Measurements from ENCODE around the gene BAZ1B.
"Not testable (repeated sequence)": the region's sequence is repeated elsewhere in the genome, so short reads cannot be mapped to it uniquely, and the experiment has no call there.

Gene BAZ1B

DNA sequence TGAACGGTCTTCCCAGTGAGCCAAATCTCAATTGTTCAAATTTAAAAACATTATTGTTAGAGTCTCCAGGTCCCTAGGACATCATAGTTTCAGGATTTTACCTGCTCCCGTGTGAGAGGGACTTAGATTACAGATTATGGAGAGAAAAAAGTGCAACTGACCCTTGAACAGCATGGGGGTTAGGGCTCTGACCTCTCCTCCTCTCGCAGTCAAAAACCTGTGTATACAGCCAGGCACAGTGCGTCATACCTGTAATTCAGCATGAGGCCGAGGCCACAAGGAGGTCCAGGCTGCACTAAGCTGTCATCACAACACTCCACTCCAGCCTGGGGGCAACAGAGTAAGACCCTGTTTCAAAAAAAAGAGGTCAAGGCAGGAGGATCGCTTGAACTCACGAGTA is 25.5 kb downstream of the BAZ1B start:
- Histone ChIP-seq H3K4me3 (ENCODE audit: low read depth, low read length) (no peak overlapping the region), H3K4me1 (ENCODE audit: control insufficient read depth, insufficient read depth, low read length) (no peaks in the 10 kb centered on the region), H3K27ac (ENCODE audit: low read depth, low read length) (no peak overlapping the region), H3K36me3 (ENCODE audit: control insufficient read depth, insufficient read depth, low read length) (peaks cover 95% of the 10 kb centered on the region), H3K9me3 (ENCODE audit: control insufficient read depth, insufficient read depth, low read depth, low read length) (no peaks in the 10 kb centered on the region), H3K9ac (ENCODE audit: low read length) (no peak overlapping the region), H3K27me3 (ENCODE audit: control insufficient read depth, insufficient read depth, low read length) (no peaks in the 10 kb centered on the region)

DNA sequence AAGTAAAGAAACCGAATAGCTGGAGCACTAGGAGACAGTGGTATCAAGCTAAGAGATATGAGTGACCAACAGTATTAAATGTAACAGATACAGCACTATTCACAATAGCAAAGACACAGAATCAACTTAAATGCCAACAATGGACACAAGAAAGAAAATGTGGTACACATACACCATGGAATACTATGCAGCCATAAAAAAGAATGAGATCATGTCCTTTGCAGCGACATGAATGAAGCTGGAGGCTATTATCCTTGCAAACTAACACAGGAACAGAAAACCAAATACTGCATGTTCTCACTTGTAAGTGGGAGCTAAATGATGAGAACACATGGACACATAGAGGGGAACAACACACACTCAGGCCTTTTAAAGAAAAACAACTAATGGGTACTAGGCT is 26.6 kb downstream of the BAZ1B start:
- not testable (repeated sequence) for H3K4me3 ChIP-seq (ENCODE audit: low read depth, low read length); H3K27ac ChIP-seq (ENCODE audit: low read depth, low read length); H3K9me3 ChIP-seq (ENCODE audit: control insufficient read depth, insufficient read depth, low read depth, low read length); H3K4me1 ChIP-seq (ENCODE audit: control insufficient read depth, insufficient read depth, low read length); H3K9ac ChIP-seq (ENCODE audit: low read length); H3K27me3 ChIP-seq (ENCODE audit: control insufficient read depth, insufficient read depth, low read length)
- peaks cover 96% of the 10 kb centered on the region for H3K36me3 ChIP-seq (ENCODE audit: control insufficient read depth, insufficient read depth, low read length)

DNA sequence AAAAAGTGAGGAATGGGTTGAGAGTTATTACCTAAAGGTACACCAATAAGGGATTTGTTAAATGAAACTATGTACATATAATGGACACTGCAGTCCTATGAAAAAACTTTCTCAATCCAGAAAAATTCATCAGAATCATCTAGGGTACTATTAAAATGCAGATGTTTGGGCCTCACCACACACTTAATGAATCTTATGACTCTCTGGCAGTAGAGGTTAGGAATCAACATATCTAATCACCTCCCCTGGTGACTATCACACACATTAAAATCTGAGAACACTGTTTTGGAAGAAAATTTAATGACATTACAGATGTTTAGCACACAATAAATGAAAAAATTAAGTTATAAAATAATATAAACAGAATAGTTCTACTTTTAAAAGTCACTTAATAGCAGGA is 32.1 kb downstream of the BAZ1B start:
- Histone ChIP-seq H3K9me3 (ENCODE audit: control insufficient read depth, insufficient read depth, low read depth, low read length) (no peaks in the 10 kb centered on the region), H3K27me3 (ENCODE audit: control insufficient read depth, insufficient read depth, low read length) (no peaks in the 10 kb centered on the region), H3K27ac (ENCODE audit: low read depth, low read length) (no peak overlapping the region), H3K4me3 (ENCODE audit: low read depth, low read length) (no peak overlapping the region), H3K4me1 (ENCODE audit: control insufficient read depth, insufficient read depth, low read length) (no peaks in the 10 kb centered on the region), H3K36me3 (ENCODE audit: control insufficient read depth, insufficient read depth, low read length) (peaks cover 91% of the 10 kb centered on the region), H3K9ac (ENCODE audit: low read length) (no peak overlapping the region)

DNA sequence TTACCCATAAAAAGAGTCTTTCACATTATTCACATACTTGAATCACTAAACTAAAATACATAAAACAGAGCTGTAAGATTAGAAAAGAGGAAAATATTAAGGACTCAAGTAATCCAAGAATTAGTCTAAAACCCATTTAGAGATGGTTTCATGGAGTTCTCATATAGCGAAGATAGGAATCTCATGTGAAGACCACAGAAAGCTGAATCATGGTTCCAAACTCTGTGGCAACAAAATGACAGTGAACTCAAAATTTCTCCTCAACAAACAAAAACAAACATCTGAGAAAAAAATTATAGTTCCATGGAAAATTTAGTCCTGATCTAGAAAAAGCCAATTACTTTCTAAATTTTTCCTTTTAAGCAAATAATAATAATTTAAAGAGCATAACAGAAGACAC is 34.6 kb downstream of the BAZ1B start:
- H3K36me3 ChIP-seq (ENCODE audit: control insufficient read depth, insufficient read depth, low read length), result peaks cover 90% of the 10 kb centered on the region
- H3K27ac ChIP-seq (ENCODE audit: low read depth, low read length), result no peak overlapping the region
- H3K4me3 ChIP-seq (ENCODE audit: low read depth, low read length), result no peak overlapping the region
- H3K9me3 ChIP-seq (ENCODE audit: control insufficient read depth, insufficient read depth, low read depth, low read length), result no peaks in the 10 kb centered on the region
- no peaks in the 10 kb centered on the region for H3K27me3 ChIP-seq (ENCODE audit: control insufficient read depth, insufficient read depth, low read length)
- H3K4me1 ChIP-seq (ENCODE audit: control insufficient read depth, insufficient read depth, low read length), result 0 out of 2 replicates have a peak, but pooled peaks cover 4% of the 10 kb centered on the region
- H3K9ac ChIP-seq (ENCODE audit: low read length), result no peak overlapping the region

DNA sequence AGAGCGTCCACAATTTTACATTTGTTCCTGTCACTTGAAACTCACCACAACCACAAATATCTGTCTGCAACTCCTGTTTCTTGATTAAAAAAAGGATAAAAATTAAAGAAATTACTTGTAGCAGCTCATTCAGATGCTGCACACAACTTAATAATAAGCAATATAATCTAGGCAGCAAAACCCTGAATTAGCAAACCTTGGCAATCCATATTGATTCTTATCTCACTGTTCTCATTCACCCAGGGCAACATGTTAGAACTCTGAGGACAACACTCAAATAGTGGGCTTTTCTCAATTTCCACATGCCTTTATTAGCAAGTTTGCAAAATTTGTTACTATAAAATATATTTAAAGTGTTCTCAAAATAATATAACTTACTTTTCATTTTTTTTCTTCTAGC is 38.9 kb downstream of the BAZ1B start:
- Histone ChIP-seq H3K36me3 (ENCODE audit: control insufficient read depth, insufficient read depth, low read length) (peaks cover 89% of the 10 kb centered on the region), H3K4me3 (ENCODE audit: low read depth, low read length) (no peak overlapping the region), H3K4me1 (ENCODE audit: control insufficient read depth, insufficient read depth, low read length) (0 out of 2 replicates have a peak, but pooled peaks cover 4% of the 10 kb centered on the region), H3K9me3 (ENCODE audit: control insufficient read depth, insufficient read depth, low read depth, low read length) (no peaks in the 10 kb centered on the region), H3K27me3 (ENCODE audit: control insufficient read depth, insufficient read depth, low read length) (no peaks in the 10 kb centered on the region), H3K27ac (ENCODE audit: low read depth, low read length) (no peak overlapping the region), H3K9ac (ENCODE audit: low read length) (no peak overlapping the region)

DNA sequence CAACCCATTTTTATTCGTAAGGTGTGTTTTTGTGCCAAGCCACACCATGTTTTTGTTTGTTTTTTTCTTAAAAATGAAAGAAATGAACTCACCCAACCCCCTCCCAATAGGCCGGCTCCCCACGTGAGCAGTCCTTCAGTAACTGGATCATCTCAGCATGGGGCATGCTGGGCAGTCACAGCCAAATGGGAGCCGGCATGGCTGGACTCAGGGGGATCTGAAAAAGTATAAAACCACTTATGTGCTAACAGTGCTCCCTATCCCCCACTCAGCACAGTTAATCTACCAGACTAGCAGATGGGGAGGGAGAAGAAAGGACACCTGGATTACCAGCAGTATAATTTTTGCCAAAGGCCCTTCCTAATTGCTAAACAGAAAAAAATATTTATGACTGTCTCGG is 39.3 kb downstream of the BAZ1B start:
- Histone ChIP-seq H3K4me1 (ENCODE audit: control insufficient read depth, insufficient read depth, low read length) (0 out of 2 replicates have a peak, but pooled peaks cover 4% of the 10 kb centered on the region), H3K27ac (ENCODE audit: low read depth, low read length) (no peak overlapping the region), H3K36me3 (ENCODE audit: control insufficient read depth, insufficient read depth, low read length) (peaks cover 89% of the 10 kb centered on the region), H3K4me3 (ENCODE audit: low read depth, low read length) (no peak overlapping the region), H3K27me3 (ENCODE audit: control insufficient read depth, insufficient read depth, low read length) (no peaks in the 10 kb centered on the region), H3K9ac (ENCODE audit: low read length) (no peak overlapping the region), H3K9me3 (ENCODE audit: control insufficient read depth, insufficient read depth, low read depth, low read length) (no peaks in the 10 kb centered on the region)

DNA sequence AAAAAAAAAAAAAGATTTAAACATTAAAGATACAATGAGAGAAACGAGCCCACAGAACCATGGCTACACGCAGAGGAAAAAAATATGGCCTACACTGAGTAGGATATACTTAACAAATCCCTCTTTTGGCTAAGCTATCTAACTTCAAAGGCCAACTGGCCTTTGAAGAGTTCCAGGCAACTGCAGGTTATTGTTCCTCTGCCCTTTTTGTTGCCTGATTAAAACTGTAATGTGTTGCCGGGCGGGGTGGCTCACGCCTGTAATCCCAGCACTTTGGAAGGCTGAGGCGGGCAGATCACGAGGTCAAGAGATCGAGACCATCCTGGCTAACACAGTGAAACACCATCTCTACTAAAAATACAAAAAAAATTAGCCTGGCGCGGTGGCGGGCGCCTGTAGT is 40.6 kb downstream of the BAZ1B start:
- H3K9ac ChIP-seq (ENCODE audit: low read length); H3K4me3 ChIP-seq (ENCODE audit: low read depth, low read length); H3K9me3 ChIP-seq (ENCODE audit: control insufficient read depth, insufficient read depth, low read depth, low read length); H3K27ac ChIP-seq (ENCODE audit: low read depth, low read length); H3K27me3 ChIP-seq (ENCODE audit: control insufficient read depth, insufficient read depth, low read length); H3K4me1 ChIP-seq (ENCODE audit: control insufficient read depth, insufficient read depth, low read length): not testable (repeated sequence)
- H3K36me3 ChIP-seq (ENCODE audit: control insufficient read depth, insufficient read depth, low read length), result peaks cover 89% of the 10 kb centered on the region

DNA sequence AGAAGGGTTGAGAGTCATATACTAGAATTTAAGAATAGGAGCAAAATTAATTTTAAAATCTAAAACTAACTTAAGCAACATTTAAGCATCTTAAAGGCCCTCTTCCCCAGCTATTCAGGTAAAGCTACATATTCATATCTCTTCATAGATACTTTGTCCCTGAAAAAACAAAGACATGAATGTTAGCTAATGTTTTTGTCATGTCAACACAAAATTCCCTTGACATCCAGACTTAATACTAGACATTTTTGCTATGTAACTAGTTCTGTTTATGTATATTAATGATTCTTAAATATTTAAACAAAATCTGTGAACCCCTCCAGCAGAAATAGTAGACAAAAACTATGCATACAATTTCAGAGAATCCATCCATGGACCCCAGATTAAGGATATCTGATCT is 43.5 kb downstream of the BAZ1B start:
- H3K27ac ChIP-seq (ENCODE audit: low read depth, low read length), result no peak overlapping the region
- H3K9ac ChIP-seq (ENCODE audit: low read length), result no peak overlapping the region
- H3K4me1 ChIP-seq (ENCODE audit: control insufficient read depth, insufficient read depth, low read length), result 0 out of 2 replicates have a peak, but pooled peaks cover 4% of the 10 kb centered on the region
- peaks cover 93% of the 10 kb centered on the region for H3K36me3 ChIP-seq (ENCODE audit: control insufficient read depth, insufficient read depth, low read length)
- H3K4me3 ChIP-seq (ENCODE audit: low read depth, low read length), result no peak overlapping the region
- H3K9me3 ChIP-seq (ENCODE audit: control insufficient read depth, insufficient read depth, low read depth, low read length), result no peaks in the 10 kb centered on the region
- no peaks in the 10 kb centered on the region for H3K27me3 ChIP-seq (ENCODE audit: control insufficient read depth, insufficient read depth, low read length)

DNA sequence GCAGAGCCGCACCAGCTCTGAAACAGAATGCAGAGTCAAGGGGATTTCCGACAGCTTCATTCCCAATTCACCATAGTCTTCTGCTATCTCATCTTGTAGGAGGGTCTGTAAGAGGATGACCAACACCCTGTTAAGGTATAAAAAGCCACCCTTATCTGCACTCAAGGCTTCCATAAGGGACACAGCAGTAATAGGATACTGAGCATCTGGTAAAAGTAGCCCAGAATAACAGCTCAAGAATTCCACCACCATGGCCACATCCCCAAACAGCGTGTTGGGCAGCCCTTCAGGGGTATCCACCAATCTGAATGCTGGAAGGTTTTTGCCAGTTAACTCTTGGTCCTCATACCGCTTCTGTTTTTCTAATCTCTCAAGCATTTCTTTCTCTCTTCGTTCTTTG is 44.7 kb downstream of the BAZ1B start:
- no peaks in the 10 kb centered on the region for H3K9me3 ChIP-seq (ENCODE audit: control insufficient read depth, insufficient read depth, low read depth, low read length)
- no peak overlapping the region for H3K9ac ChIP-seq (ENCODE audit: low read length)
- no peak overlapping the region for H3K27ac ChIP-seq (ENCODE audit: low read depth, low read length)
- H3K4me1 ChIP-seq (ENCODE audit: control insufficient read depth, insufficient read depth, low read length), result no peaks in the 10 kb centered on the region
- H3K27me3 ChIP-seq (ENCODE audit: control insufficient read depth, insufficient read depth, low read length), result no peaks in the 10 kb centered on the region
- H3K36me3 ChIP-seq (ENCODE audit: control insufficient read depth, insufficient read depth, low read length), result peaks cover 87% of the 10 kb centered on the region
- H3K4me3 ChIP-seq (ENCODE audit: low read depth, low read length), result no peak overlapping the region

DNA sequence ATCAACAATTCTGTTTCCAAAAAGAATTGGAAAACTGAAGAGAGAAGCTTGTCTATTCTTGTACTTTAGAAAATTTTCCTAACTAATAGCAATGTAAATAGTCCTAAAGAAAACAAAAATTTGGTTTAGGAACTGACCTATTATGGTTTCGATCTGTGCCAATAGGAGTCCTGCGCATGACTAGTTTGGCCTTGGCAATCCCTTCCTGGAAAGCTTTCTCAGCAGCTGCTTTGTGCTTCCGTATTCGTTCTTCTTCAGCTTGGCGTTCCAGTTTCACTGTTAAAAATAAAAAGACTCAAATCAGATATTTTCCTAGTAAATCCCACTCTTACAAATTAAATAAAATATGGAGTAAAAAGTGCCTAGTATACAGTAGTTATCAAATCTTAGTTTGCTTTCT is 51.9 kb downstream of the BAZ1B start:
- no peaks in the 10 kb centered on the region for H3K4me1 ChIP-seq (ENCODE audit: control insufficient read depth, insufficient read depth, low read length)
- H3K4me3 ChIP-seq (ENCODE audit: low read depth, low read length), result no peak overlapping the region
- H3K9me3 ChIP-seq (ENCODE audit: control insufficient read depth, insufficient read depth, low read depth, low read length), result no peaks in the 10 kb centered on the region
- H3K27ac ChIP-seq (ENCODE audit: low read depth, low read length), result no peak overlapping the region
- H3K27me3 ChIP-seq (ENCODE audit: control insufficient read depth, insufficient read depth, low read length), result no peaks in the 10 kb centered on the region
- peaks cover 95% of the 10 kb centered on the region for H3K36me3 ChIP-seq (ENCODE audit: control insufficient read depth, insufficient read depth, low read length)
- H3K9ac ChIP-seq (ENCODE audit: low read length), result no peak overlapping the region

DNA sequence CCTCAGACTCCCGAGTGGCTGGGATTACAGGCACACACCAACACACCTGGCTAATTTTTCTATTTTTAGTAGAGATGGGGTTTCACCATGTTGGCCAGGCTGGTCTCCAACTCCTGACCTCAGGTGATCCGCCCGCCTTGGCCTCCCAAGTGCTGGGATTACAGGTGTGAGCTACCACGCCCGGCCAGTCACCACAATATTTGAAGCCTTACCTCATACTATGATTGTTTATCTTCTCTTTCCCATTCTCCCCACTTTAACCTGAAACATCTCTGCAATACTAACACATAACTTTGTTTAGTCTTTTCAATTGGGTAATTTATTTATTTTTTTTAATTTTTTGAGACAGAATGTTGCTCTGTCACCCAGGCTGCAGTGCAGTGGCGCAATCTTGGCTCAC is 55.0 kb downstream of the BAZ1B start:
- H3K4me1 ChIP-seq (ENCODE audit: control insufficient read depth, insufficient read depth, low read length); H3K4me3 ChIP-seq (ENCODE audit: low read depth, low read length); H3K9ac ChIP-seq (ENCODE audit: low read length); H3K27me3 ChIP-seq (ENCODE audit: control insufficient read depth, insufficient read depth, low read length); H3K9me3 ChIP-seq (ENCODE audit: control insufficient read depth, insufficient read depth, low read depth, low read length); H3K27ac ChIP-seq (ENCODE audit: low read depth, low read length): not testable (repeated sequence)
- peaks cover 99% of the 10 kb centered on the region for H3K36me3 ChIP-seq (ENCODE audit: control insufficient read depth, insufficient read depth, low read length)

DNA sequence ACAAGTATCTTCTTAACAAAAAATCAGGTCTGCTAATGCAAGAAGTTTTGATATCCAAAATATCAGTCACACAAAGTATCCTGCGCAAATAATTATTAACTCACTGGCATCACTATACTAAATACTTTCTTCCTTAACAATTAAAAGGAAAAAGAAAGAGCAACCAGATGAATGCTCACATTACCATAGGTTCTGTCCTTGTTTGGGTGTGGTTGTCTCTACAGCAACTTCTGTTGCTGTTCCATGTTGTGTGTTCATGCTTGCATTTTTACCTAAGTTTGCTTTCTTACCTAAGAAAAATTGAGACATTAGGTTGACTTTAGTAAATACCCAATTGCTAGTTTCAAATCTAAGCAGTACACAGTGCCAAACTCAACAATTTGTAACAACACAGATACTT is 56.0 kb downstream of the BAZ1B start:
- peaks cover 99% of the 10 kb centered on the region for H3K36me3 ChIP-seq (ENCODE audit: control insufficient read depth, insufficient read depth, low read length)
- H3K4me3 ChIP-seq (ENCODE audit: low read depth, low read length), result no peak overlapping the region
- H3K27ac ChIP-seq (ENCODE audit: low read depth, low read length), result no peak overlapping the region
- H3K9me3 ChIP-seq (ENCODE audit: control insufficient read depth, insufficient read depth, low read depth, low read length), result no peaks in the 10 kb centered on the region
- no peak overlapping the region for H3K9ac ChIP-seq (ENCODE audit: low read length)
- no peaks in the 10 kb centered on the region for H3K27me3 ChIP-seq (ENCODE audit: control insufficient read depth, insufficient read depth, low read length)
- no peaks in the 10 kb centered on the region for H3K4me1 ChIP-seq (ENCODE audit: control insufficient read depth, insufficient read depth, low read length)
